Measurements from ENCODE around the gene JARID2.

The JARID2 gene

DNA sequence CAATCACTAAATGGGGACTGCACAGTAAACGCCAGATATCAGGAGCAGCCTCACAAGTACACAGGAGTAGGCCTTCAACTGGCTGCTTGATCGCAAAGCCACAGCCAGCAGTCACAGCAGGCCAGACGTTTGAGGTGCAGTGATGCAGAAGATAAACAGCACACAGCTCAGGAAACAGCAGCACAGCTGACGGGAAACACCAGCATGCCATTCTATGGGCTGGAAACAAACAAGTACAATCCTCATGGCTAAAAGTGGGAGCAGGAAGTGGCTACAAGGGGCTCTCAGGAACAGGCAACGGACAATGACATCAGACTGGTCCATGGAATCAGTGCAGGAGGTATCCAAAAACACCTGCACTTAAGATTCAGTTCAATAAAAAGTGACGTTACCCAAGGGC lies 305.9 kb downstream of the JARID2 start:
- no peak for ATAC-seq (ENCODE audit: low read depth)
- Histone ChIP-seq H3K4me3 (ENCODE audit: severe bottlenecking) (no peak overlapping the region), H3K27me3 (ENCODE audit: insufficient read depth, poor library complexity, severe bottlenecking) (no peaks in the 10 kb centered on the region), H3K4me1 (ENCODE audit: insufficient read depth, poor library complexity, severe bottlenecking) (no peaks in the 10 kb centered on the region), H3K36me3 (ENCODE audit: low read depth) (no peaks in the 10 kb centered on the region), H3K27ac (ENCODE audit: poor library complexity, severe bottlenecking) (no peak overlapping the region), H3K9me3 (ENCODE audit: severe bottlenecking) (peaks cover 2% of the 10 kb centered on the region)
- DNase-seq (ENCODE audit: low spot score): no peak
- TF ChIP-seq, protein P1, sequence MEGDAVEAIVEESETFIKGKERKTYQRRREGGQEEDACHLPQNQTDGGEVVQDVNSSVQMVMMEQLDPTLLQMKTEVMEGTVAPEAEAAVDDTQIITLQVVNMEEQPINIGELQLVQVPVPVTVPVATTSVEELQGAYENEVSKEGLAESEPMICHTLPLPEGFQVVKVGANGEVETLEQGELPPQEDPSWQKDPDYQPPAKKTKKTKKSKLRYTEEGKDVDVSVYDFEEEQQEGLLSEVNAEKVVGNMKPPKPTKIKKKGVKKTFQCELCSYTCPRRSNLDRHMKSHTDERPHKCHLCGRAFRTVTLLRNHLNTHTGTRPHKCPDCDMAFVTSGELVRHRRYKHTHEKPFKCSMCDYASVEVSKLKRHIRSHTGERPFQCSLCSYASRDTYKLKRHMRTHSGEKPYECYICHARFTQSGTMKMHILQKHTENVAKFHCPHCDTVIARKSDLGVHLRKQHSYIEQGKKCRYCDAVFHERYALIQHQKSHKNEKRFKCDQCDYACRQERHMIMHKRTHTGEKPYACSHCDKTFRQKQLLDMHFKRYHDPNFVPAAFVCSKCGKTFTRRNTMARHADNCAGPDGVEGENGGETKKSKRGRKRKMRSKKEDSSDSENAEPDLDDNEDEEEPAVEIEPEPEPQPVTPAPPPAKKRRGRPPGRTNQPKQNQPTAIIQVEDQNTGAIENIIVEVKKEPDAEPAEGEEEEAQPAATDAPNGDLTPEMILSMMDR (IDR thresholded peaks at IDR 0.05; ENCODE audit: poor library complexity, severe bottlenecking): no peak

DNA sequence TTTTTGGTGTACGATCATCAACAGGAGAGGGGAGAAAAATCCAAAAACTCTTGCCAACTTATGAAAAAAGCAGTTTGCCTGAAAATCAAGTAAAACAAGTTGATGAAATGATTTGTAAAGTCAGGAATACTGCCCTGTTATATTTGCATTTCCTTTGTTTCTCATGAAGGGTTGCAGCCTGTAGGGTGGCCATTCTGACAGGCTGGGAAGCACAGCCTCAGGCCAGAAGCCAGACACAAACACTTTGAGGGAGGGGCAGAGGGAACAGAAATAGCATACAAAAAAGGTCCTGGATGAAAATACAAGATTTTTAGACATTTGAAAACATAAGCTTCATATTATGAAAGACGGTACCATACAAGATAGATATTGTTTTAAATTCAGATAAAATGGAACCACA lies 307.2 kb downstream of the JARID2 start:
- ATAC-seq (ENCODE audit: low read depth) (no peak), DNase-seq (ENCODE audit: low spot score) (no peak)
- no peak overlapping the region for H3K27ac ChIP-seq (ENCODE audit: poor library complexity, severe bottlenecking)
- no peaks in the 10 kb centered on the region for H3K36me3 ChIP-seq (ENCODE audit: low read depth)
- TF ChIP-seq, protein P1 (IDR thresholded peaks at IDR 0.05; ENCODE audit: poor library complexity, severe bottlenecking): no peak
- H3K4me3 ChIP-seq (ENCODE audit: severe bottlenecking): no peak overlapping the region
- H3K9me3 ChIP-seq (ENCODE audit: severe bottlenecking): peaks cover 2% of the 10 kb centered on the region
- no peaks in the 10 kb centered on the region for H3K27me3 ChIP-seq (ENCODE audit: insufficient read depth, poor library complexity, severe bottlenecking)
- H3K4me1 ChIP-seq (ENCODE audit: insufficient read depth, poor library complexity, severe bottlenecking): no peaks in the 10 kb centered on the region

DNA sequence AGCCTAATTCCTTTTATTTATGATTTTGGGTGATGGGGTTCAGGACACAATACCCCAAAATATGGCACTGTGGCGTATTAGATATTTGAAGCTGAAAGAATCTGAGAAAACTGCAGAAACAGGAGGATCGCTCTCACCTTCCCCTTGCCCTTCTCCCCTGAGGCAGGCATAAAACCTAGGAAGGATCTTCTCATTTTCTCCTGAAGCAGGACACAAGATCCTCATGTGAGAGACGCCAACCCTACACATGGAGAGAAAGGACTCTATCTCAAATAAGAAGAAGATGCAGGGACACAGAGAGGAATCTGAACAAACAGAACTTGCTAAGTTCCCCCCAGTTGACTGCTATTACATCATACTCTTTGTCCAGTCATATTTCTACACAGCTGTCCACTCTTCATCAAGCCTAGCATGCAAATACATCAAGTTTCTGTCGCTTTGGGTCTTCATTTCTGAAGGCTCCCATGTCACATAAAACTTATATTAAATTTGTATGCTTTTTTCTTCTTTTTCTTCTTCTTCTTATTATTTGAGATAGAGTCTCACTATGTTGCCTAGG lies 307.9 kb downstream of the JARID2 start:
- no peaks in the 10 kb centered on the region for H3K27me3 ChIP-seq (ENCODE audit: insufficient read depth, poor library complexity, severe bottlenecking)
- peaks cover 2% of the 10 kb centered on the region for H3K9me3 ChIP-seq (ENCODE audit: severe bottlenecking)
- no peaks in the 10 kb centered on the region for H3K4me1 ChIP-seq (ENCODE audit: insufficient read depth, poor library complexity, severe bottlenecking)
- H3K4me3 ChIP-seq (ENCODE audit: severe bottlenecking): no peak overlapping the region
- H3K36me3 ChIP-seq (ENCODE audit: low read depth): no peaks in the 10 kb centered on the region
- TF ChIP-seq, protein P1 (IDR thresholded peaks at IDR 0.05; ENCODE audit: poor library complexity, severe bottlenecking): no peak
- no peak overlapping the region for H3K27ac ChIP-seq (ENCODE audit: poor library complexity, severe bottlenecking)
- ATAC-seq (ENCODE audit: low read depth) (no peak), DNase-seq (ENCODE audit: low spot score) (no peak)

DNA sequence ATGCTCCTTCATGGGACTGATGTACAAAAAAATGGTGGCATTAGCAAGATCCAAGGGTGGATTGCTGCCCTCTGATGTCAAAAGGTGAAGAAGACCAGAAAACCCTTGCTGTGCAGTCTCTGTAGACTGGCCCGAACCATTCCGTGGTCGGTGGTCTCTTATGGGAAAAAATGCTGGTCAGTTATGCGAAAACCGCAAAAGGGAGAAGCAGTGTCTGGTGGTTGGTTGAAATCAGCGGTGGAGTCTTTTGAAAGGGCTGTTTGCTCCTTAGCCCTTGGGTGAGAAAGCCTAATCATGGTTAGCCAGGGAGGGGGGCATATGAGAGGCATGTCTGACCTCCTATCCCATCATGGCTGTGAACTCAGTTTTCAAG lies 308.8 kb downstream of the JARID2 start:
- Histone ChIP-seq H3K27ac (ENCODE audit: poor library complexity, severe bottlenecking) (no peak overlapping the region), H3K4me3 (ENCODE audit: severe bottlenecking) (no peak overlapping the region), H3K27me3 (ENCODE audit: insufficient read depth, poor library complexity, severe bottlenecking) (no peaks in the 10 kb centered on the region), H3K4me1 (ENCODE audit: insufficient read depth, poor library complexity, severe bottlenecking) (no peaks in the 10 kb centered on the region), H3K36me3 (ENCODE audit: low read depth) (no peaks in the 10 kb centered on the region), H3K9me3 (ENCODE audit: severe bottlenecking) (peaks cover 2% of the 10 kb centered on the region)
- TF ChIP-seq, protein P1 (IDR thresholded peaks at IDR 0.05; ENCODE audit: poor library complexity, severe bottlenecking): no peak
- DNase-seq (ENCODE audit: low spot score) (no peak), ATAC-seq (ENCODE audit: low read depth) (no peak)

DNA sequence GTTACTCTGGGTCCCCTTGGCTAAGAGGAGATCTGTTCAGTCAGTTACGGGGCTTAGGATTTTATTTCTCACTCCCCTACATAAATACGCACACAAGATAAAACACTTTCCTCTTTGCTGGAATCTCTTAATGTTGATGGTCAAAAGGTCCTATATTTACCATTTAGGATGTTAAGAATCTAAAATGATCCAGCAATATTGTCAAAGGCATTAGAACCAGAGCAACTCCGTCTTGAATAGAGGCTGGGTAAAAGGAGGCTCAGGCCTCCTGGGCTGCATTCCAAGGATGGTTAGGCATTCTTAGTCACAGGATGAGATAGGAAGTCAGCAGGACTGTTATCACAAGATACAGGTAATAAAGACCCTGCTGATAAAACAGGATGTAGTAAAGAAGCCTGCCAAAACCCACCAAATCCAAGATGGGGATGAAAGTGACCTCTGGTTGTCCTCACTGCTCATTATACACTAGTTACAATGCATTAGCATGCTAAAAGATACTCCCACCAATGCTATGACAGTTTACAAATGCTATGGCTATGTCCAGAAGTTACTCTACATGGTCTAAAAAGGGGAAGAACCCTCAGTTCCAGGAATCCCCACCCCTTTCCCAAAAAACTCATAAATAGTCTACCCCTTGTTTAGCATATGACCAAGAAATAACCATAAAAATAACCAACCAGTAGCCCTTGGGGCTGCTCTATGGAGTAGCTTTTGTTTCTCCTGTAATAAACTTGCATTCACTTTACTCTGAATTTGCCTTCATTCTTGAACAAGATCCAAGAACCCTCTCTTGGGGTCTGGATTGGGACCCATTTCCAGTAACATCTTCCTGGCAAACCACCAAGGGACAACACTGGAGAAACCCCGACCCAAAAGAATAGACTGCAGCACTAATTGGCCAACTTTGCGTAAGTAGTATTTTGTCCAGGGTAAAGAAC lies 309.5 kb downstream of the JARID2 start:
- TF ChIP-seq, protein P1 (IDR thresholded peaks at IDR 0.05; ENCODE audit: poor library complexity, severe bottlenecking): no peak
- no peaks in the 10 kb centered on the region for H3K4me1 ChIP-seq (ENCODE audit: insufficient read depth, poor library complexity, severe bottlenecking)
- no peak overlapping the region for H3K27ac ChIP-seq (ENCODE audit: poor library complexity, severe bottlenecking)
- H3K36me3 ChIP-seq (ENCODE audit: low read depth): no peaks in the 10 kb centered on the region
- H3K27me3 ChIP-seq (ENCODE audit: insufficient read depth, poor library complexity, severe bottlenecking): no peaks in the 10 kb centered on the region
- peaks cover 2% of the 10 kb centered on the region for H3K9me3 ChIP-seq (ENCODE audit: severe bottlenecking)
- DNase-seq (ENCODE audit: low spot score) (no peak), ATAC-seq (ENCODE audit: low read depth) (no peak)
- H3K4me3 ChIP-seq (ENCODE audit: severe bottlenecking): no peak overlapping the region
